Activated CD4-positive, alpha-beta T cell treated with anti-CD3 and anti-CD28 coated beads, Interleukin-2, Interleukin-6, amounts not matched to agents 100 ng/mL and 50 ng/mL, durations not matched to agents 16 hours and 8 hours (primary cell): ENCODE results near the gene EXOSC7.

ENCODE experiments used
- DNase-seq: peaks from one replicate; pipeline ENCODE4 v3.0.0-alpha.2; 2020

Gene EXOSC7

GRCh38 chr3:44993471-44994205 is 17.6 kb downstream of the EXOSC7 start:
- DNase-seq, result no peak

DNA sequence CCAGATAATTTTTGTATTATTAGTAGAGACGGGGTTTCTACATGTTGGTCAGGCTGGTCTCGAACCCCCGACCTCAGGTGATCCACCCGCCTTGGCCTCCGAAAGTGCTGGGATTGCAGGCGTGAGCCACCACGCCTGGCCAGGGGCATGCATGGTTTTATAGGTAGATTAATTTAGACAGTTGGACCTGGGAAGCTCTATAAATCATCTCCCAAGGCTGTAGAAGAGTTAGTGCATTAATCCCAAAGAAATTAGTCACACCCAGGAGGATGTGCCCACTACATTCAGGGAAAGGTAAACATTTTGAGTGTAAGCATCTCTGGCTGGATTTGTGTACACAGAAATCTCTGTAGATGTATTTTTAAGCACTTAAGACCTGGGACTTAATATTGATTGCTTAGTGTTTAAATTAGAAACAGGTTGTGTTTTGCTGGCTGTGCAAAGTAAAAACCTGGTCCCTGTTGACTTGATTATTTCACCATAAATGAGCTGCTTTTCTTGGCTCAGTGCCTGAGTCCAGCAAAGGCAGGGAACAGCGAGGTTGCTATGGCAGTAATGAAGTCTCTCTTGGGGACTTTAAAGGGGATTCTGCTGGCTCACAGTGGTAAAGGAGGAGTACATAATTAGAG is 19.2 kb downstream of the EXOSC7 start:
- DNase-seq, result no peak

GRCh38 chr3:44996556-44996969 is 20.5 kb downstream of the EXOSC7 start:
- DNase-seq, result no peak

DNA sequence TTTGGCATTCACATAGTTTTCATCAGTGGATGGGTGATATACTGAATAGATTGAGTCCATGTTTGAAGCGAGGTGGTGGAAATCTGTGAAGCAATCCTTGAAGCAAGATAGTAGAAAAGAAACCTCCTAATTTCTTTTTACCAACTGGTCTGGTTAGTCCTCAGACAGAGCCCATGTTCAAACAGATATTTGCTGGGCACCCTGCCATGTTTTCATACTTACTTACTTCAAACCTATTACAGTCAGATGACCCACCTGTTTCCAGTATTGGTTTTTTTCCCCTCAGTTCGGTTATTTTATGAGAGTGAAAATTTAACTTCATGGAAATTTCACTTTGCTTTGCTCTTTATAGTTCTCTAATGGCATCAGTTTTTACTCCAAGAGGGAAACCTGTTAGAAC is 23.7 kb downstream of the EXOSC7 start:
- no peak for DNase-seq

DNA sequence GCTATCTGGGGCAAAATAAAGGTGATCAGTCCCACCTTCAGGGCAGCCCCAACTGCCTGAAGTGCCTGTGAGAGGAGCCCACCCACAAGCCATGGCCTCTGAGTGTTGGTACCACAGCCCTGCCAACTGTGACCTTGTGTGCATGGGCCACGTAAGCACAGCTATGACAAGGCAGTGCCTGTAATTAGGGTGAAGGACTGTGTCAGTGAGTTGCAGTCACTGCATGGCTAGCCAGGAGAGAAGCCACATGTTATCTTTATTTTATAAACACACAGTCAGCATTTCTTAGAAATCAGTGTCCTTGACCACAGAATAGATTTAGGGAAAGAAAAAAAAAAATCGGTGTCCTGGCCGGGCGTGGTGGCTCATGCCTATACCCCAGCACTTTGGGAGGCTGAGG is 24.8 kb downstream of the EXOSC7 start:
- DNase-seq, result no peak

DNA sequence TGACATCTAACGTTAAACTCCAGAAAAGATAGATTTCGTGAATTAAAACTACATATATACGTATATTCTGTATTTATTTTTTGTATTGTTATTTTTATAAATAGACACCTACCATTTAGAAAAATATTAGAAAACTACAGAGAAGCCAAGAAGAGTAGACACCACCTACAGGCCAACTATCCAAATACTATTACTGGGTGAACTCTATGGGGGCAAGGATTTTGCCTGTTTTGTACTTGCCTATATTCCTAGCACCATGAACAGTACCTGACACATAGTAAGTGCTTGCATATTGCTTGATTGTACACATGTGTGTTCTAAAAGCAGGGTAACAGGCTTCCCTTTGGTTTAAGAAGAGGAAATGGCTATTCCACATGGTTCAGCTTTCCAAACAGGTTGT is 25.7 kb downstream of the EXOSC7 start:
- no peak for DNase-seq

GRCh38 chr3:45002139-45002660 is 26.2 kb downstream of the EXOSC7 start:
- DNase-seq, result no peak

GRCh38 chr3:45002720-45003119 is 26.7 kb downstream of the EXOSC7 start:
- no peak for DNase-seq

- no peak for DNase-seq
Measured at GRCh38 chr3:45003406-45003805, 27.4 kb downstream of the EXOSC7 start.

GRCh38 chr3:45003859-45004258 is 27.8 kb downstream of the EXOSC7 start:
- no peak for DNase-seq

- no peak for DNase-seq
Measured at GRCh38 chr3:45007091-45007490, 31.0 kb downstream of the EXOSC7 start.

GRCh38 chr3:45008117-45008516 is 32.1 kb downstream of the EXOSC7 start:
- DNase-seq, result no peak

GRCh38 chr3:45009868-45010267 is 33.8 kb downstream of the EXOSC7 start:
- no peak for DNase-seq

DNA sequence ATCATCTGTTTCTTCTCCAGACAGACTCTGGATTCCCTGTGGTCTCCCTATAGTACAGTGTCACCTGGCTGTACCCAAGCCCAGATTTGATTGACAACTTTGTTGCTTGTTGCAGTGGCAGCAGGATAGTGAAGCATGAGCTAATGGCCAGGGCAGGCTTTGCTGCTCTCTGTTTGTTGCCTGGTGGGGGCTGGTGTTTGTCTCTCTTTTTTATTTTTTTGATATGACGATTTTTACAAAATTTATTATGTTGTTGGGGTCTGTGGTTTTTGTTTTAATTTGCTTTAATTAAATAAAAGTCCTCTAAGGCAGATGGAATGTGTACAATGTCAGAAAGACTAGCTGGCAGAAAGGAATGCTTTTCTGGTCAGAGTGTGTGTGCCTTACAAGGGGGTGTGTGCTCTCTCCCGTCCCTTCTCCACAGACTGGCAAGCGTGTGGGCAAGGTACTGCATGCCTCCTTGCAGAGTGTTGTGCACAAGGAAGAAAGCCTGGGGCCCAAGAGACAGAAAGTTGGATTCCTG is 34.8 kb downstream of the EXOSC7 start:
- DNase-seq, result no peak

GRCh38 chr3:45011756-45012508 is 35.9 kb downstream of the EXOSC7 start:
- DNase-seq, result no peak

- no peak for DNase-seq
Measured at GRCh38 chr3:45012577-45012976, 36.5 kb downstream of the EXOSC7 start.

DNA sequence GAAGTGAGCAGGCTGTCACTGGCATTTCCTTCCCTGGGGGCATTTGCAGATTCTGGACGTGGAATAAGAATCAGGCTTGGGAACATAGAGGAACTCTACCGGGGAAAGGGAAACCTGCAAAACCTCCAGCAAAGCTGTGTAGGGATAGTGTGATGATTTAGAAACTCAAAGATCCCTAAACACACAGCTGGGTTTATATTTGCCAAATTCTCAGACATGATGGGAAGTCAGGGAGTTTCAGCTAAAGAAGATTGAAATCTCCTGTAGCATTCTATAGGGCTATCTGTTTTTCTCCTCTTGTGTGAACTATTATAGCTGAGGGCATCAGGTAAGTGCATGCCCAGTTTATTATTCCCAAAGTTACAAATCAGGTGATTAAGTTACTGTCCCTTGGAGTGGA is 40.9 kb downstream of the EXOSC7 start:
- no peak for DNase-seq

GRCh38 chr3:45017821-45018220 is 41.8 kb downstream of the EXOSC7 start:
- no peak for DNase-seq

DNA sequence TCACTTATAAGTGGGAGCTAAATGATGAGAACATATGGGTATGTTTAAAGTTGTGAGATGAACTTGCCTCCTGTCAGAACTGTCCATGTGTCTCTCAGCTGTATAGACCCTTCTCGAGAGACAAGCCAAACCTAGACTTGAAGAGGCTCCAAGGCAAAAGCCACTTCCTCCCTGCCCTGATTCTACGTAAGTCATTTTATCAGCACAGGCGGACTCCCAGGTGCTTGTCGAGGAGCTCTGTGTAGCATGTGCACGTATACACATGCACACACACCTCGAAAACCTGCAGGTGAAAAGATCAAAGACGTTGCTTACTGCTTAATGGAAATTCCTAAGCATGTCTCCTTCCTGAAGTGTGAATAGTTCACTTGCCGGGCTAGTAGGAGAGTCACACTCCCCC is 44.5 kb downstream of the EXOSC7 start:
- DNase-seq, result no peak

DNA sequence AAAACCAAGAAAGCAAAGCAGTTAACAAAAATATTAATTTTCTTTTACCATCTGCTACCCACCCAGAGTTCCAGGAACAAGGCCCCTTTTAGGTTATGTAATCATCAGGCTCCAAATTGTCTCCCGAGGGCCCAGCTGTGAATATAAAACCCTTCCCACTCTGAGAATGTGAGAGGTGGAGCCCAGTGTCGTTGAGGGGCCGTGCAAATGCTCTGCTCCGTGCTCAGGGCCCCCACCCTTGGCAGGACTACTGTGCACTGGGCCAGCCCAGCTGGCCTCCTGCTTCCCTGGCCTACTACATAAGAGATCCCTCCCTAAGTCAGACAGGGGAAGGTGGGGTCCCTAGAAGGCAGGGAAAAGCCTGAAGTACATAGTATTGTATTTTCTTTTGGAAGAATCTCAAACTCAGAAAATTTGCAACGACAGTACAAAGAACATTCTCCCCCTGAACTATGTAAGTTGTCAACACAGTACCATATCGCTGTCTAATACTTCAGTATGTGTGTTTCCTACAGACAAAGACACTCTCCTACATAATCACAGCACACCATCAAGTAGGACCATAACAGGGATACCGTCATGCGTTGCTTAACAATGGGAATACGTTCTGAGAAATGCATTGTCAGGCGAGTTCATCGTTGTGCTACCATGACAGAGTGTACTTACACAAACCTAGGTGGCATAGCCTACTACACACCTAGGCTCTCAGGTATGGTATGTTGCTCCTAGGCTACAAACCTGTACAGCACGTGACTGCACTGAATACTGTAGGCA is 45.7 kb downstream of the EXOSC7 start:
- no peak for DNase-seq

- no peak for DNase-seq
Measured at GRCh38 chr3:45023675-45024074, 47.6 kb downstream of the EXOSC7 start.

DNA sequence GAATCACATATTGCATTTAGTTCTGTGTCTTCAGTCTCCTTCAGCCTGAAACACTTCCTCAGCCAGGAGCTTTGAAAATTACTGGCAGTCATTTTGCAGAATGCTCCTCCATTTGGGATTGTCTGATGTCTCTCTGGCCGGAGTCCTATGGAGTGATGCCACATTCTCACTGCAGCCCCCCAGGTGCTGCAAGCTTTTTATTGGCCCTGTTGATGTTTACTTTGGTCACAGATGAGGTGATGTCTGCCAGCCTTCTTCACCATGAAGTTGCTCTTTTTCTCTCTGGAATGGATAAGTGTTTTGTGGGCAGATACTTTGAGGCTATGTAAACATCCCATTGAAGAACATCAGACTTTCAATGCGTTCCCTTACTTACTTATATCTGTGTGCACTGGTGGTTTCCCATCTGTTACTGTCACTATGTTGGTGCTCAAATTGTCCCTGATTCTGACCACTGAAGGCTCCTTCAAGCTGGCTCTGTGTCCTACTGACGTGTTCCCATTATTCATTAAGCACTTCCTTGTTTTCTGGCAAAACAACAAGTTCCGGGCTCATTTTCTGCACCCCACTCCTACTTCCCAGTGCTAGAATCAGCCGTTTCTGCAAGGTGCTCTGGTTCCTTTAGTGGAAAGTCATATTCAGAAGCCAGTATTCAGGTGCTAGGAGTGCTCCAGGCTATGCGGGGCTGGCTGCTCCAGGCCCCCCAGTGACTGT is 48.7 kb downstream of the EXOSC7 start:
- no peak for DNase-seq
